NOMO-1 treated with DMSO at 0.1 percent for 48 hours (cell line): Measurements from ENCODE around the gene PTPRN2.
"Not testable (repeated sequence)": the region's sequence is repeated elsewhere in the genome, so short reads cannot be mapped to it uniquely, and the experiment has no call there.

Source experiments
- DNase-seq: peaks from one replicate; lab custom pipeline; 2025; ENCODE audit not compliant: unreplicated experiment; lab: John Stamatoyannopoulos, UW

Gene PTPRN2

GRCh38 chr7:158424531-158424930 lies 163.1 kb downstream of the PTPRN2 start:
- DNase-seq = no peak

GRCh38 chr7:158424011-158424410 lies 163.6 kb downstream of the PTPRN2 start:
- no peak for DNase-seq

GRCh38 chr7:158422887-158423560 lies 164.6 kb downstream of the PTPRN2 start:
- no peak for DNase-seq

GRCh38 chr7:158422196-158422886 lies 165.3 kb downstream of the PTPRN2 start:
- DNase-seq = no peak

GRCh38 chr7:158421361-158421760 lies 166.3 kb downstream of the PTPRN2 start:
- DNase-seq = no peak

- no peak for DNase-seq
These were observed 166.9 kb downstream of the PTPRN2 start for GRCh38 chr7:158420591-158421340.

GRCh38 chr7:158419238-158419785 lies 168.3 kb downstream of the PTPRN2 start:
- no peak for DNase-seq

GRCh38 chr7:158418395-158418794 lies 169.2 kb downstream of the PTPRN2 start:
- not testable (repeated sequence) for DNase-seq

- no peak for DNase-seq
These were observed 171.2 kb downstream of the PTPRN2 start for GRCh38 chr7:158416283-158416933.

GRCh38 chr7:158415316-158415715 lies 172.3 kb downstream of the PTPRN2 start:
- DNase-seq = no peak

- no peak for DNase-seq
These were observed 173.1 kb downstream of the PTPRN2 start for GRCh38 chr7:158414486-158414961.

- DNase-seq = no peak
These were observed 173.6 kb downstream of the PTPRN2 start for GRCh38 chr7:158414002-158414401.

- no peak for DNase-seq
These were observed 176.2 kb downstream of the PTPRN2 start for GRCh38 chr7:158411232-158411950.

- DNase-seq = no peak
These were observed 176.9 kb downstream of the PTPRN2 start for GRCh38 chr7:158410720-158411119.

GRCh38 chr7:158409816-158410330 lies 177.8 kb downstream of the PTPRN2 start:
- no peak for DNase-seq

GRCh38 chr7:158409120-158409519 lies 178.5 kb downstream of the PTPRN2 start:
- no peak for DNase-seq

GRCh38 chr7:158408318-158408920 lies 179.2 kb downstream of the PTPRN2 start:
- peak; percentile 23 for DNase-seq

GRCh38 chr7:158407581-158408317 lies 179.9 kb downstream of the PTPRN2 start:
- peak; percentile 24 for DNase-seq

GRCh38 chr7:158406801-158407200 lies 180.8 kb downstream of the PTPRN2 start:
- DNase-seq = no peak
